ENCODE measurements around the gene PPP1R11. TPM values are rescaled to one million over a fixed set of nuclear protein-coding genes. Genes with fewer than 3 reads are reported as not detected.

PPP1R11 gene
- total and polyA plus RNA-seq, 2 of the 4 experiments (the other 2 are of a cell fraction), result 15.6 to 46.0 TPM

DNA sequence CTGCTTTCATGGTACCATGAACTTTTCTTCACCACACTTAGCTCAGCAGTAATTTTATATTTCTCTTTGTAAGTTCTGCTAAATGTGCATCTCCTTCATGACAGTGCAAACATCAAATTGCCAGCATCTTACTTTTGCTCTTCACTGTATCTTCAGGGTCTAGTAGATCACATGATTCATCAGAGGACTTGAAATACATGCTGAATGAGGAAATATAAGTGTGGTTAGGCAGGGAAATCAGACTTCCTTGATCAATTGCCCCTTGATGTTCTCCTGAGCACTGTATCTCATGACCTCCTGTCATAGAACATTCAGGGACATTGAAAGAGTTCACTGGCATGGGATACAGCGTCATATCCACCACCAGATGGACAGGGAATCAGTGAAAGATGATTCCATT is 31.2 kb upstream of the PPP1R11 start:
- no peak overlapping the region for H4K91ac ChIP-seq (ENCODE audit: insufficient read depth, low read depth, low read length)
- H3K36me3 ChIP-seq (ENCODE audit: control insufficient read depth, insufficient read depth, low read length), result peaks cover 1% of the 10 kb centered on the region; the same call in 1 of the 2 replicates
- no peak overlapping the region for H3K9ac ChIP-seq (ENCODE audit: low read depth, low read length)
- TF ChIP-seq, protein P1, sequence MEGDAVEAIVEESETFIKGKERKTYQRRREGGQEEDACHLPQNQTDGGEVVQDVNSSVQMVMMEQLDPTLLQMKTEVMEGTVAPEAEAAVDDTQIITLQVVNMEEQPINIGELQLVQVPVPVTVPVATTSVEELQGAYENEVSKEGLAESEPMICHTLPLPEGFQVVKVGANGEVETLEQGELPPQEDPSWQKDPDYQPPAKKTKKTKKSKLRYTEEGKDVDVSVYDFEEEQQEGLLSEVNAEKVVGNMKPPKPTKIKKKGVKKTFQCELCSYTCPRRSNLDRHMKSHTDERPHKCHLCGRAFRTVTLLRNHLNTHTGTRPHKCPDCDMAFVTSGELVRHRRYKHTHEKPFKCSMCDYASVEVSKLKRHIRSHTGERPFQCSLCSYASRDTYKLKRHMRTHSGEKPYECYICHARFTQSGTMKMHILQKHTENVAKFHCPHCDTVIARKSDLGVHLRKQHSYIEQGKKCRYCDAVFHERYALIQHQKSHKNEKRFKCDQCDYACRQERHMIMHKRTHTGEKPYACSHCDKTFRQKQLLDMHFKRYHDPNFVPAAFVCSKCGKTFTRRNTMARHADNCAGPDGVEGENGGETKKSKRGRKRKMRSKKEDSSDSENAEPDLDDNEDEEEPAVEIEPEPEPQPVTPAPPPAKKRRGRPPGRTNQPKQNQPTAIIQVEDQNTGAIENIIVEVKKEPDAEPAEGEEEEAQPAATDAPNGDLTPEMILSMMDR (conservative IDR thresholded peaks at IDR 0.05; ENCODE audit: low read depth, low read length), result no peak
- TF ChIP-seq MAZ (IDR thresholded peaks at IDR 0.05; ENCODE audit: borderline replicate concordance, low read depth, low read length) (no peak), MAFK (IDR thresholded peaks at IDR 0.05; ENCODE audit: low read depth, low read length) (no peak), MXI1 (IDR thresholded peaks at IDR 0.05; ENCODE audit: borderline replicate concordance, low read depth, low read length) (no peak), POLR2A (IDR thresholded peaks at IDR 0.05; ENCODE audit: low read depth, low read length) (no peak), CEBPB (IDR thresholded peaks at IDR 0.05; ENCODE audit: low read depth, low read length) (no peak), SMC3 (IDR thresholded peaks at IDR 0.05; ENCODE audit: low read depth, low read length) (no peak), RCOR1 (IDR thresholded peaks at IDR 0.05; ENCODE audit: insufficient replicate concordance, low read length) (no peak)
- no peak overlapping the region for H2AK9ac ChIP-seq (replicated peaks; ENCODE audit: low read depth, low read length, poor library complexity)
- no peaks in the 10 kb centered on the region; the same call in 1 of the 2 replicates for H3K4me1 ChIP-seq (ENCODE audit: control insufficient read depth, insufficient read depth, low read length)
- H3K27ac ChIP-seq (ENCODE audit: insufficient read depth, low read length), result no peak overlapping the region
- no peaks in the 10 kb centered on the region for H3K27me3 ChIP-seq (ENCODE audit: control insufficient read depth, insufficient read depth, low read length)
- no peak overlapping the region for H3K4ac ChIP-seq (ENCODE audit: low read depth, low read length)
- H4K8ac ChIP-seq (ENCODE audit: low read depth in 2 of 2, low read length in 2 of 2), result no peak overlapping the region
- no peak overlapping the region for H3K18ac ChIP-seq (ENCODE audit: low read depth, low read length)
- H3K23ac ChIP-seq (ENCODE audit: low read depth, low read length), result no peak overlapping the region
- H4K5ac ChIP-seq (ENCODE audit: low read depth, low read length), result no peak overlapping the region
- H2AK5ac ChIP-seq (ENCODE audit: low read depth, low read length), result no peak overlapping the region
- no peak overlapping the region for H3K4me3 ChIP-seq (ENCODE audit: insufficient read depth, low read depth, low read length)
- intact Hi-C loops (cut with micrococcal nuclease) (no loop called here), in situ Hi-C loops (cut with MboI; ENCODE audit: low sequenced_read_pairs) (no loop called here), dilution Hi-C loops (cut with HindIII; ENCODE audit: low sequenced_read_pairs, unreplicated experiment) (no loop called here)
- no peaks in the 10 kb centered on the region for H4K20me1 ChIP-seq (ENCODE audit: insufficient read depth, low read length)
- H3K56ac ChIP-seq (ENCODE audit: extremely low read depth, insufficient read depth, low read length), result no peak overlapping the region
- DNase-seq (no peak), ATAC-seq (ENCODE audit: low read depth) (no peak)
- H3K79me1 ChIP-seq (ENCODE audit: low read depth in 1 of 2, low read length in 2 of 2), result no peaks in the 10 kb centered on the region
- H2BK5ac ChIP-seq (ENCODE audit: low read depth, low read length, poor library complexity, severe bottlenecking), result no peak overlapping the region
- WGBS, 2 experiments (ENCODE audit: extremely low coverage in 2 of 2, insufficient read length in 1 of 2), result no CpG with 5 or more reads among the region's 1 CpG
- H3K4me2 ChIP-seq (ENCODE audit: low read depth, low read length), result no peak overlapping the region
- ChIA-PET CTCF (no interaction called here), POLR2A (ENCODE audit: unreplicated experiment) (no interaction called here)
- H3K14ac ChIP-seq (replicated peaks; ENCODE audit: low read depth, low read length), result no peak overlapping the region
- BruUV-seq (replicated peaks), result no TSS peak
- no peak overlapping the region for H2BK20ac ChIP-seq (ENCODE audit: low read depth, low read length)
- no peak overlapping the region for H2BK15ac ChIP-seq (ENCODE audit: low read depth, low read length)
- H2BK120ac ChIP-seq (ENCODE audit: low read depth, low read length), result no peak overlapping the region
- no peak overlapping the region for H2AFZ ChIP-seq (replicated peaks; ENCODE audit: low read length, poor library complexity)
- H3K9me1 ChIP-seq (ENCODE audit: insufficient read depth, low read length), result peaks cover 4% of the 10 kb centered on the region; the same call in 1 of the 2 replicates
- no peaks in the 10 kb centered on the region for H3K9me3 ChIP-seq (ENCODE audit: control insufficient read depth, insufficient read depth, low read length)

Measured in IMR-90 (cell line).